ENCODE measurements around the gene ADGRD1. TPM values are rescaled to one million over a fixed set of nuclear protein-coding genes. Genes with fewer than 3 reads are reported as not detected.

ADGRD1 gene
- total RNA-seq, 1 donor from 2014 or later: 1.7 TPM

DNA sequence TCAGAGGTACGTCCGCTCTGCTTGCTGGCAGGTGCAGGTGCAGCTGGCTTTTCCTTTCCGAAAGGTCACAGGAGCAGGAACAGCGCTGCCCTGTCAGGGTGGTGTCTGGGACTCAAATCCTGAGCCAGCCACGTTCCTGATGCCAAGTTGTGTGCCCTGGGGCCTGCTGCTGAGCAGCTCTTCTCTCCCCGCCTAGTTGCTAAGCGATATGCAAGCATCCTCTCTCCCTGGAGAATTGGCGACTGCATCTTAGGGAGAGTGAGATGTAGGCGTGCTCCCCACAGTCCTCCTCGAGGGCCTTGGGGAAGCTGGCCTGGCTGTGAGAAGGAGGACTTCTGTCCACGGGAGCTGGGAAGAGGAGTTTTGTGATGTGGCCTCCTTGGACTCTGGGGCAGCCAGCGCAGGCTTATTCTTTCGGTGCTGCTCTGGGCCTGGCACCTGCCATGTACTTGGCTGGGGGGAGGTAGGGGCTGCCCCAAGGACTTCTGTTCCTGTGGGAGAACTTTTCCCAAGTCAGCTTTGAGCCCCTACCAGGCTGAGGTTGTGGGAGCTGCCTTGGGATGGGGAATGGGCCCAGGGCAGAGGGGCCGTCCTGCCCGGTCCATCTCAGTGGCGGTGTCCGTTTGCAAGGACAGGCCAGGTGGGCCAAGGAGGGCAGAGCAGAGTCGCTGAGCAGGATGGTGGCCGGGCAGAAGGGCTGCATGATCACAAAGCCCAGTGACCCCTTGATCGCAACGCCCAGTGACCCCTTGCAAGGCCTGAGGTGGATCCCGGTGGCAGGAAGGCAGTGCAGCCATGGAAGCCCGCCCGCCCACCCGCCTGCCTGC is 183.5 kb downstream of the ADGRD1 start:
- no peak for DNase-seq (ENCODE audit: low spot score)
- H3K4me1 Mint-ChIP-seq (ENCODE audit: unreplicated experiment): peaks cover 8% of the 10 kb centered on the region
- no peak for TF ChIP-seq CTCF (IDR thresholded peaks at IDR 0.05; ENCODE audit: unreplicated experiment)
- no peak overlapping the region for H3K4me3 Mint-ChIP-seq (ENCODE audit: unreplicated experiment)
- no peak overlapping the region for H3K27ac Mint-ChIP-seq (ENCODE audit: unreplicated experiment)
- peaks cover 4% of the 10 kb centered on the region for H3K27me3 Mint-ChIP-seq (ENCODE audit: unreplicated experiment)
- no peaks in the 10 kb centered on the region for H3K9me3 Mint-ChIP-seq (ENCODE audit: unreplicated experiment)
- no peaks in the 10 kb centered on the region for H3K36me3 Mint-ChIP-seq (ENCODE audit: low read depth, unreplicated experiment)

DNA sequence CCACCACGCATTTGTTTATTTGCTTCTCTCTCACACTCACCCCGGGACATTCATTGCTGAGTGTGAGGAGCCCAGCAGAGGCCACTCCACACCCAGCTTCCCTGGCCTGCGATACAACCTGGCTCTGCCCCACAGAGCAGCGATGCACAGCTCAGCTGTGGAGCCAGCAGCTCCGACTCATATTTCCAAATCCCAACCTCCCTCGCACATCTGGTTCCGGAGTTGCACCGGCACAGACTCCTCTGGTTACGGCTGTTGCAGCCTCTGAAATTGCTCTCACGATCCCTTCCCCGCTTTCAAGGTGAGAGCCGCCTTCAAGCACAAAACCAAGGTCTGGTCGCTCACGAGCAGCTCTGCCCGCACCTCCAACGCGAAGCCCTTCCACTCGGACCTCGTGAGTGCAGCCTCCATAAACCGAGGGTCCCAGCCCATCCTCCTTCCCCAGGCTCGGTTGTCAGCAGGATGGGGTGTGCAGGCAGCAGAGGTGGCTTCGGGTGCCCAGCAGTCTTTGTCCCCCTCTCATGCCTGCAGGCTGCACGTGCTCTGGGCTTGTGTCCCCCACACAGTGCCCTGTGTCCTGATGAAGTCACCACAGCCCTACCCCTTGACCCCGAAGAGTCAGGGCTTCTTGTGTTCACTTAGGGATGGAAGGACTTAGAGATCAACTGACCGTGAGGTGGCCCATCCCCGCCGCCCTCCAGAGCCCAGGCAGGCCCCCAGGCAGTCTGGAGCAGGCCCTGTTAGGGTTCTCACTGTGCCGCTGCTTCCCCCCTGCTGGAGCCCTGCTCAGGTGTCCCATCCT is 184.3 kb downstream of the ADGRD1 start:
- H3K27ac Mint-ChIP-seq (ENCODE audit: unreplicated experiment): no peak overlapping the region
- no peaks in the 10 kb centered on the region for H3K9me3 Mint-ChIP-seq (ENCODE audit: unreplicated experiment)
- no peak overlapping the region for H3K4me3 Mint-ChIP-seq (ENCODE audit: unreplicated experiment)
- no peak for DNase-seq (ENCODE audit: low spot score)
- peaks cover 8% of the 10 kb centered on the region for H3K4me1 Mint-ChIP-seq (ENCODE audit: unreplicated experiment)
- no peak for TF ChIP-seq CTCF (IDR thresholded peaks at IDR 0.05; ENCODE audit: unreplicated experiment)
- peaks cover 4% of the 10 kb centered on the region for H3K27me3 Mint-ChIP-seq (ENCODE audit: unreplicated experiment)
- H3K36me3 Mint-ChIP-seq (ENCODE audit: low read depth, unreplicated experiment): no peaks in the 10 kb centered on the region

GRCh38 chr12:131138638-131139362 is 185.1 kb downstream of the ADGRD1 start:
- H3K4me3 Mint-ChIP-seq (ENCODE audit: unreplicated experiment): no peak overlapping the region
- H3K27me3 Mint-ChIP-seq (ENCODE audit: unreplicated experiment): peaks cover 6% of the 10 kb centered on the region
- no peaks in the 10 kb centered on the region for H3K9me3 Mint-ChIP-seq (ENCODE audit: unreplicated experiment)
- TF ChIP-seq CTCF (IDR thresholded peaks at IDR 0.05; ENCODE audit: unreplicated experiment): no peak
- no peak for DNase-seq (ENCODE audit: low spot score)
- H3K27ac Mint-ChIP-seq (ENCODE audit: unreplicated experiment): no peak overlapping the region
- H3K36me3 Mint-ChIP-seq (ENCODE audit: low read depth, unreplicated experiment): no peaks in the 10 kb centered on the region
- H3K4me1 Mint-ChIP-seq (ENCODE audit: unreplicated experiment): peaks cover 1% of the 10 kb centered on the region

- H3K27ac Mint-ChIP-seq (ENCODE audit: unreplicated experiment): no peak overlapping the region
- no peak overlapping the region for H3K4me3 Mint-ChIP-seq (ENCODE audit: unreplicated experiment)
- no peaks in the 10 kb centered on the region for H3K9me3 Mint-ChIP-seq (ENCODE audit: unreplicated experiment)
- no peak for DNase-seq (ENCODE audit: low spot score)
- H3K36me3 Mint-ChIP-seq (ENCODE audit: low read depth, unreplicated experiment): no peaks in the 10 kb centered on the region
- H3K27me3 Mint-ChIP-seq (ENCODE audit: unreplicated experiment): peaks cover 4% of the 10 kb centered on the region
- no peak for TF ChIP-seq CTCF (IDR thresholded peaks at IDR 0.05; ENCODE audit: unreplicated experiment)
- H3K4me1 Mint-ChIP-seq (ENCODE audit: unreplicated experiment): no peaks in the 10 kb centered on the region
These were observed 185.8 kb downstream of the ADGRD1 start for GRCh38 chr12:131139363-131140068.

Measured in endothelial cell (in vitro differentiated cells).